Jurkat, Clone E6-1 (cell line): ENCODE data around the gene VWA3A.
A peak's percentile ranks its signal among the peaks of the same experiment; 100 is the strongest.
"Not testable (repeated sequence)": the region's sequence is repeated elsewhere in the genome, so short reads cannot be mapped to it uniquely, and the experiment has no call there.

Experiments used
- DNase-seq: peaks from one replicate; pipeline ENCODE4 v3.0.0-alpha.2; 2011; ENCODE audit warnings: low read depth, low spot score
- H3K4me3 ChIP-seq: 2 replicates; pipeline ENCODE4 v1.5.1; 2011; ENCODE audit warnings: mild to moderate bottlenecking, low read length, control low read depth, moderate library complexity

Gene VWA3A

DNA sequence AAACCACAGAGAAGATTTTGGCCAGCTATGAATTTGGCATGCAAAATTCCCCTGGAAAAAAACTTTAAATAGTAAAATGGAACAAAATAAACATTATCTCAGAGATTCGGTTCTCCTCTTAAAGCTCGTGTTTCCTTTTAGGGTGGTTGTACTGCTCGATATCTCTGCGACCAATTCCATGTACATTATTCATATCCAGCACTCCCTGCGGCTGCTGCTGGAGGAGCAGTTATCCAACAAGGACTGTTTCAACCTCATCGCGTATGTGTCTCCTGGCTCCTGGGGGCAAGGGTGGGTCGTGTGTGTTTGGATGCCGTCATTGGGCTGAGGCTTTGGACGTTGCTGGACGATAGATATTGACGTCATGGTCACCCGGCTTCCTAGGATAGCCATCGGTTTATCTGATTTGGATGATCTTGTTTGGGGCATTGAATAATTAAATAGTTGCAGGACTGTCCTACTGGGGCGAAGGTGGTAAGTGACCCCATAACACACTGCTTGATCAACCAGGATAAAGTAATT, 33.8 kb downstream of the VWA3A start:
- no peak overlapping the region for H3K4me3 ChIP-seq

DNA sequence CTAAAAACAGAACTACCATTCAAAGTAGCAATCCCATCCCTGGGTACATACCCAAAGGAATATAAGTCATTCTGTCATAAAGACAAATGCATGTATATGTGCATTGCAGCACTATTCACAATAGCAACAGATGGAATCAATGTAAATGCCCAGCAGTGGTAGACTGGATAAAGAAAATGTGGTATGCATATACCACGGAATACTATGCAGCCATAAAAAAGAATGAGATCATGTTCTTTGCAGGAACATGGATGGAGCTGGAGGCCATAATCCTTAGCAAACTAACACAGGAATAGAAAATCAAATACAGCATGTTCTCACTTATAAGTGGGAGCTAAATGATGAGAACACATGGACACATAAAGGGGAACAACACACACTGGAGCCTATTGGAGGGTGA, 36.2 kb downstream of the VWA3A start:
- not testable (repeated sequence) for DNase-seq

More for the DNA sequence above, 33.8 kb downstream of the VWA3A start:
- DNase-seq: no peak

DNA sequence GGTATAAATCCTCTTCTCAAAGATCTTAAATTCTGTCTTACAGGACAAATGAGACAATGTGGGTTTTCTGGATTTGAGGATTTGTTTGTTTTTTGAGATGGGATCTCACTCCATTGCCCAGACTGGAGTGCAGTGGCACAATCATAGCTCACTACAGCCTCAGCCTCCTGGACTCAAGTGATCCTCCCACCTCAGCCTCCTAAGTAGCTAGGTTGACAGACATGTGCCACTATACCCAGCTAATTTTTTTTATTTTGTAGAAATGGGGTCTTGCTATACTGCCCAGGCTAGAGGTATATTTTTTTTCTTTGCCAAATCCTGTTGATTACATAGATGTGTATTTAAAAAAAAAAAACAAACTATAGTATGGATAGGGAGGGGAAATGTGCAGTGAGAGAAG, 38.2 kb downstream of the VWA3A start:
- DNase-seq: no peak

More for the DNA sequence above, 36.2 kb downstream of the VWA3A start:
- H3K4me3 ChIP-seq: not testable (repeated sequence)

DNA sequence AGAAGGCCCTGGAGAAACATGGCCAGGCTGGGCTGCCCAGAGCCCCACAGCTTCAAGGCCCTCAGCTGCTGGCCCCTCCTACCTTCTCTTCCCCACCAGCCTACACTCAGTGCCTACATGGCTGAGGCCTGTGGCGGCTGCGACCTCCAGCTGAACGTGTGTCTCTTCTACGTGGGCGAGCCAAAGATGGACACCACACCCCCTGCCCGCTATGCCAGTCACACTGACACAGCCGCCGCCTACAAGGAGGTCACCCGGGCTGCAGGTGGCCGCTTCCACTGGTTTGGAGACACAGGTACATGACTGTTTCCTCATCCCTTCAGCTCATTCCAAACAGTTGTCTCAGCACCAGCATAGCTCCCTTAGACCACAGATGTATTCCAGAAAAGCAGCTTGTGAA, 40.5 kb downstream of the VWA3A start:
- H3K4me3 ChIP-seq: no peak overlapping the region
- DNase-seq: no peak

More for the DNA sequence above, 38.2 kb downstream of the VWA3A start:
- H3K4me3 ChIP-seq: no peak overlapping the region

DNA sequence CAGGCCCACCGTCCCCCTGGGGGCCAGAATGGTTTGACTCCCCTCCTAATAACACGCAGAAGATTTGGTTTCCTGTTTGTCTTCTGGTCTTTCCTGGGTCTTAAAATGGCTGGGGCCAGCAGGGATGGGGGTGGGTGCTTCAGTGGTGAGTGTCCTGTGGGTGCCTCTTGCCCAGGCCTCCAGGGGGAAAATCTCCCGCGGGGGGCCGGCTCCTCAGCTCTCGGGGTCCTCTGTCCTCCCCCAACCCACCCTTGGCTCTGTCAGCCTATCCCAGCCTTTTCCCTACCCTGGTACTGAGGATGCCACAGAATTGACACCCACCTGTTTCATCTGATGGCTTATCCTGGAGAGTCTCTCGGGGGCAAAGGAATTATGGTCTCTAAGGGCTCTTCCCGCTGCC, 46.1 kb downstream of the VWA3A start:
- no peak overlapping the region for H3K4me3 ChIP-seq
- no peak for DNase-seq

DNA sequence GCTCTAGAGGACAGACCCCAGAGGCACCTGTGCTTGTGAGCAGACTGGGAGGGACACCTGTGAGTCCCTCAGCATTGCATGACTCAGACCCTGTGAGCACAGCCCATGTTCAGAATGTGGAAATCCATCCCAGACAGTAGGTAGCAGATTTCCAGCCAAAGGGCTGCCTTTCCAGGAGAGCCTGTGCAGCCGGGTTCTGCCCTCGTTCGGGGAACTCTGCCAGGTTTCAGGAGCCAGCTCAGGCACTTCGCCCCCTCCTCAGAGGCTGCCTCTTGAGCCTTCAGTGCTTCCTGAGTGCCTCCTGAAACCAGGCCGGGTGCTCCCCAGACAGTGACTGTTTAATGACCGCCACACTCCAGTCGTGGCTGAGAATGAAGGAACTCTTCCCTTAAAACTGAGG, 46.7 kb downstream of the VWA3A start:
- H3K4me3 ChIP-seq: no peak overlapping the region
- DNase-seq: no peak

DNA sequence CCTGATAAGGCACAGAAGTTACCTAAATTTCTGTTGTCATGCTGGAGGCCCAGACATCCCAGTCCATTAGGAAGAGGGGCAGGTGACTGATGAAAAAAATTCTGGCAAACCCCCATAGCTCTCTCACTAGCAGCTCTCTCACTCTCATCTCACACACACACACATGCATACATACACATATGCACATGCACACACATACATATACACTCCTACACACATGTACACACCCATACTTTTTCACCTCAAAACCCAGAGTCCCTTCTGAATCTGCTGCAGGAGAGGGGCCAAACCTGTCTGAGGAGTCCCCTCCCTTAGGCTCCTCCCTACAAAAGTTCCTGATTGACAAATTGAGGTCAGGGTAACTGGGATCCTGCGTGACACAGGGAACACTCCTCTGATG, 47.4 kb downstream of the VWA3A start:
- no peak overlapping the region for H3K4me3 ChIP-seq
- DNase-seq: no peak

DNA sequence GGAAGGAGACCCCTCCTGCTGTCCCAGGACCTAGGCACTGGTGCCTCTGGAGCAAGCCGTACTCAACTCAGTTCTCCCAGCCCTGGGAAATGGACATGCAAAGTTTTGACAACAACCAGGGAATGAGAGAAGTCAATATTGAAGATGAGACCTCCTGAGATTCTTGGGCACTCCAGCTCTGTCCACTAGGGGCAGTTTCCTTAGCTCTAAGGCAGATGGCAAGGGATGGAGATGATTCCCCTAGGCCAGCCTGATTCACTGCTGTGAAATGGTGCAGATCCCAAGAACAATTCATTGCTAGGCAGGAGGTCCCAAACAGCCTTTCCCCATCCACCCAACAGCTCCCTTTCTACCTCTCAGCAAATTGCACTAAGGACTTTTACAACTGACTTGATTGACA, 49.4 kb downstream of the VWA3A start:
- DNase-seq: peak; percentile 15
- no peak overlapping the region for H3K4me3 ChIP-seq

DNA sequence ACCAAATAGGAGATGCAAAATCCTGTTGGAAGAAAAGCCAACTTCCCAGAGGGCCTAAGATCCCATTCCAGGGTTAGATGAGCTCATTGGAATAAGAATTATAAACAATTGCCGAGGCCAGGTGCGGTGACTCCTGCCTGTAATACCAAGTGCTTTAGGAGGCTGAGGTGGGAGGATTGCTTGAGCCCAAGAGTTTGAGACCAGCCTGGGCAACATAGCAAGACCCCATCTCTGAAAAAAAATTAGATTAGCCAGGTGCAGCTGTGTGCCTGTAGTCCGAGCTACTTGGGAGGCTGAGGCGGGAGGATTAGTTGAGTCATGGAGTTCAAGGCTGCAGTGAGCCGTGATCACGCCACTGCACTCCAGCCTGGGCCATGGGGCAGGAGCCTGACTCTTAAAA, 52.2 kb downstream of the VWA3A start:
- no peak for DNase-seq
- H3K4me3 ChIP-seq: no peak overlapping the region

DNA sequence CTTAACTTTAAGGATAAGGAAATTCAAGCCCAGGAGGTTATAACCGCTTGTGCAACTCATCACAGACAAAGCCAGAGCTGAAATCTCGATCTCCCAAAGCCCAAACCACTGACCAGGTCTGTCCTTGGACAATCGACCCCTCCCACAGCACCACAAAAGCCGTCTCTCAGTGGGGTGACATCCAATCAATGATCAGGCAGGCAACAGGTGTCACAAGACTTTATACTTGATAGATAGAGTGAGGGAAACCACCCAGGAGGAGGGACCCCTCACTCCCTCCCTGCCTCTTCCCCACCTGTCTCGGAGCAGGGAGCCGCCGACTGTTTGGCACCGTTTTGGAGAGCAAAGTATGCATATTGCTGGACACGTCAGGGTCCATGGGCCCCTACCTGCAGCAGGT, 55.5 kb downstream of the VWA3A start:
- no peak for DNase-seq
- H3K4me3 ChIP-seq: no peak overlapping the region

DNA sequence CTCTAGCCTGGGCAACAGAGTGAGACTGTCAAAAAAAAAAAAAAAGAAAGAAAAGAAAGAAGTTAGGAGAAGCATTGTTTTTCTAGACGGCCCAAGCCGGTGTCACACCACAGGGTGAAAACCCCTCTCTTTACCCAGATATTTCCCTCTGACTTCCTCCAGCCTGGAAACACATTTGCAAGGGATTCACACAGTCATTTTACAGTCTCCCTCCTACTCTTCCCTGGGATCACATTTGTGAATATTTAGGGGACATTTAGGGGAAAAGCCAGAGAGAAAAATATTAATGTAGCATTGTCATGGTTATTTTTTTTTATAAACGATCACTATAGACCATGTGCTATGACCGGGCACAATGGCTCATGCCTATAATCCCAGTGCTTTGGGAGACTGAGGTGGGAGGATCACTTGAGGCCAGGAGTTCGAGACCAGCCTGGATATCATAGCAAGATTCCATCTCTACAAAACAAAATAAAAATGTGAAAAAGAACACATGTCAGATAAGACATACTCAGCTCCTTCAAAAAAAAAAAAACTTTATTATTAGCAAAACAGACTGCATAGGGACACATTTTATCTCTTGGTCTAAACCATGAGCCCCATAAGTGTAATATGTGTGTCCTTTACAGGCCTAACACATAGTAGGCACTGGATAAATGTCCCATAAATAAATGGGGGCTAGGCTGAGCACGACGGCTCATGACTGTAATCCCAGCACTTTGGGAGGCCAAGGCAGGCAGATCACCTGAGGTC, 59.1 kb downstream of the VWA3A start:
- no peak overlapping the region for H3K4me3 ChIP-seq
- DNase-seq: no peak

DNA sequence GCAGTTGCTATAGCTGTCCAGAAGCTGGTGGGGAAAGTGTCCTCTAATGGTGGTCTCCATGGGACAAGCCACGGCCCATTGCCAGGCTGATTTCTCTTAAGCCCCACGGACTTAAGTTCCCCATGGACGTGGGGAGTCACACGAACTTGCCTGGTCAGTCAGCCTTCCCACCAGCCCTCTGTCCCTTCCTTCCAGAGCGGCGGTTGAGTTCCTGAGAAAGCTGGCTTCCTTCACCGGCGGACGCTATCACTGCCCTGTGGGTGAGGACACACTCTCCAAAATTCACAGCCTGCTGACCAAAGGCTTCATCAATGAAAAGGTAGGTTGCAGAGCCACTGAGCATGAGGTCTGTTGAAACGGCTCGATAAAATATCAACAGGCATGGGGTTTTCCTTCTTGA, 60.0 kb downstream of the VWA3A start:
- no peak overlapping the region for H3K4me3 ChIP-seq

DNA sequence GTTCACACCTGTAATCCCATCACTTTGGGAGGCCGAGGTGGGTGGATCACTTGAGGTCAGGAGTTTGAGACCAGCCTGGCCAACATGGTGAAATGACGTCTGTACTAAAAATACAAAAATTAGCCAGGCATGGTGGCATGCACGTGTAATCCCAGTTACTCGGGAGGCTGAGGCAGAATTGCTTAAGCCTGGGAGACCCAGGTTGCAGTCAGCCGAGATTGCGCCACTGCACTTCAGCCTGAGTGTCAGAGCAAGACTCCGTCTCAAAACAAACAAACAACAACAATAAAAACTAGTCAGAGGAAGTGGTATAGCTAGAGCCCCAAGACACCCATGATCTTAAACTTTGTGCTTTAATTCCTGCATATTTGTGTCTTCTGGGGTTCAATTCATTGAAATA, 60.7 kb downstream of the VWA3A start:
- not testable (repeated sequence) for DNase-seq, H3K4me3 ChIP-seq

More for the DNA sequence above, 60.0 kb downstream of the VWA3A start:
- no peak for DNase-seq

DNA sequence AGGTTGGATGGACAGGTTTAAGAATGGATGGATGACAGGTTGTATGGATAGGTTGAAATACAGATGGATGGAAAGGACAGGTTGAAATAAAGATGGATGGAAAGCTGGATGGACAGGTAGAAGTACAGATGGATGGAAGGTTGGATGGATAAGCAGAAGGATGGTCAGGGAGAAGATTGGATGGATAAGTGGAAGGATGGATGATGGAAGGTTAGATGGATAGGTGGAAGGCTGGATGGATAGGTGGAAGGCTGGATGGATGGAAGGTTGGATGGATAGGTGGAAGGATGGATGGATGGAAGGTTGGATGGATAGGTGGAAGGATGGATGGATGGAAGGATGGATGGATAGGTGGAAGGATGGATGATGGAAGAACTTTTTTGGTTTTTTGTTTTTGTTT, 69.1 kb downstream of the VWA3A start:
- DNase-seq: no peak
- H3K4me3 ChIP-seq: no peak overlapping the region

DNA sequence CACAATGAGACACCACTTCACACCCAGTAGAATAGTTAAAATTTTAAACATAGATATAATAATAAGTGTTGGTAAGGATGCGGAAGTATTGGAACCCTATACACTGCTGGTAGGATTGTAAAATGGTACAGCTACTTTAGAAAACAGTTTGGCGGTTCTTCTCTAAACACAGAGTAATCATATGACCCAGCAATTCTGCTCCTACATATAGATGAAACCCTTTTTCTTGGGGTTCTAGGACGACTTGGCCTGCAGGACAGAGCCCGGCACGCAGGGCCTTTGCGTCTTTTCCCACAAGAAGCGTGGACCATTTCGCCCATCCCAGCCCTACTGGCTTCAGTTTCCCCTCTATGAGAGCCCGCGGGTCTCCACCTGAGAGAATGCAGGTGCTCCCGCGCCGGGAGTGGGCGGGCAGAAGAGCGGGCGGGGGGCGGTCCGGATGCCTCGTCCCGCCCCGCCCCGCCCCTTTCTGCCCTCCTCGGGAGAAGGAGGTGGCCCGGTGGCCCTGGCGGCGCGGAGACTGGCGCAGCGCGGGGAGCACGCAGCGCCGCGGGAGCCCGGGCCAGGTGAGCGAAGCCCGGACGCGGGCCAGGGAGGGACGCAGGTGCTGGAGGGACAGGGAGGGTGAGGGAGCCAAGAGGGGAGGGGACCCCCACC, 69.8 kb downstream of the VWA3A start, which contains the start of gene SDR42E2:
SDR42E2 (plus strand) TSS at position 508 of the 657 bp plus-strand sequence. CDS start 3,077 bp downstream, outside the sequence.
- no peak for DNase-seq
- H3K4me3 ChIP-seq: no peak within 1 kb of the TSS

DNA sequence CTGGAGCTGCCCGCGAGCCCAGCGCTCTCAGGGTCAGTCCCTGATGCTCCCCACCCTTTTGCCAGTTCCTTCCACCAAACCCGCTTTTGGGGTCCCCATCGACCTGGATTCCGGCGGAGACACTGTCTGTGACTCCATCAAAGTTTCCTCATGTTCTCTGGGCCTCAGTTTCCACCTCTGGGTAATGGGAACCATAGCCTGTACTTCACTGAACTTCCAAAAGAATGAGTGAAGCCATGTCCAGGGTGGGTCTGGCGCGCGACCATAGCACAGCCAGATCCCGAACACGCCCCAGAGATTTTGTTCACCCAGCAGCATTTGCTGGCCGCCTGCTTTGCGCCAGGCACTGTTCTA, 70.3 kb downstream of the VWA3A start:
- no peak overlapping the region for H3K4me3 ChIP-seq
- DNase-seq: no peak

DNA sequence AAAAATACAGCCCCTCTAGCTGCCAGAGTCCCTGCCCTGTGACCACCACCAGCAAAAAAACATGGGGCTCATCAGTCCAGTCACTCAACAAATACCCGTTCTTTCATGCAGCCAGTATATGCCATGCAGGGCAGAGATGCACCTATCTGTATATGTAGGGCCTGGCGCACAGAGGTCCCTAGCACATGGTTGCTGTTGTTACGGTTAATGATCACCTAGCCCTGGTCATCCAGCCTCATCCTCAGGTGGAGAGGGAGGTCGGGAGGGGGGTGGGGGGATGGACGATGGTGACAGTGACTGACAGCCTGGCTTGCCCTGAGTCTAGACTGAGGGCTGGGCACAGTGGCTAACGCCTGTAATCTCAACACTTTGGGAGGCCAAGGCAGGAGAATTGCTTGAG, 71.5 kb downstream of the VWA3A start:
- H3K4me3 ChIP-seq: no peak overlapping the region
- no peak for DNase-seq

DNA sequence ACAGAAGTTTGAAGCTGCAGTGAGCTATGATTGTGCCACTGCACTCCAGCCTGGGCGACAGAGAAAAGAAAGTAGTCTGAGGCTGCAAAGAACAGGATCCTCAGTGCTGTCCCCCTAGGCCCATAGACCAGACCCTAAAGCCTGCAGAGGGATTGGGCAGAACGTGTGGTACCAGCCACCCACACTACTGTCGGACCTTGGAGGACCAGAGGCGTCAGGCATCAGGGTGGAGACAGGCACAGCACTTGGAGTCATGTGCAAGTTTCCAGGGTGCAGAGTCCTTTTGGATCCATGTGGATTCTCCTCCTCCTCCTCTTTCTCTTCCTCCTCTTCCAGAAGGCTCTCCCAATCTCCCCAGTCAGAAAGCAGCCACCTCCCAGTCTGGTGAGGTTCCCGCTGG, 72.1 kb downstream of the VWA3A start:
- H3K4me3 ChIP-seq: no peak overlapping the region
- no peak for DNase-seq

DNA sequence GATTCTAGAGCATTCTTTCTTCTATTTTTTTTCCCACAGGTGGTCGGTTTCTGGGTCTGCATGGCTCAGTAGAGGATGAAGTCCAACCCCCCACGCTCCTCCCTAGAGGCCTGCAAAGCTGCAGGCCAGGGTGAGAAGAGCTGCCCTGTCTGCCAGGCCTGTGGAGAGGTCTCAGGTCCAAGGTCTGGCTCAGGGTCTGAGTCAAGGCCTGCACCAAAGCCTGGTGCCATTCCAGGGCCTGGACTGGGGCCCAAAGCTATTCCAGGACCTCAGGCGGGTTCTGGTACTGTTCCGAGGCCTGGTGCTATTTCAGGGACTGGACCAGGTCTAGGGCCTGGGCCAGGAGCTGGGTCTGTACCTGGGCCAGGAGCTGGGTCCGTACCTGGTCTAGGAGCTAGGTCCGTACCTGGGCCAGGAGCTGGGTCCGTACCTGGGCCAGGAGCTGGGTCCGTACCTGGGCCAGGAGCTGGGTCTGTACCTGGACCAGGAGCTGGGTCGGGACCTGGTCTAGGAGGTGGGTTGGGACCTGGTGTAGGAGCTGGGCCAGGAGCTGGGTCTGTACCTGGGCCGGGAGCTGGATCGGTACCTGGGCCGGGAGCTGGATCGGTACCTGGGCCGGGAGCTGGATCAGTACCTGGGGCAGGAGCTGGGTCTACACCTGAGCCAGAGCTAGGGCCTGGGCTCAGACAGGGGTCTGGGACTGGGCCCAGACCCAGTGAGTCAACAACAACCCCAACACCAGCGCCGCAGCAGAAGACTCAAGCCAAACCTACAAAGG, 73.4 kb downstream of the VWA3A start:
- DNase-seq: no peak
- no peak overlapping the region for H3K4me3 ChIP-seq

DNA sequence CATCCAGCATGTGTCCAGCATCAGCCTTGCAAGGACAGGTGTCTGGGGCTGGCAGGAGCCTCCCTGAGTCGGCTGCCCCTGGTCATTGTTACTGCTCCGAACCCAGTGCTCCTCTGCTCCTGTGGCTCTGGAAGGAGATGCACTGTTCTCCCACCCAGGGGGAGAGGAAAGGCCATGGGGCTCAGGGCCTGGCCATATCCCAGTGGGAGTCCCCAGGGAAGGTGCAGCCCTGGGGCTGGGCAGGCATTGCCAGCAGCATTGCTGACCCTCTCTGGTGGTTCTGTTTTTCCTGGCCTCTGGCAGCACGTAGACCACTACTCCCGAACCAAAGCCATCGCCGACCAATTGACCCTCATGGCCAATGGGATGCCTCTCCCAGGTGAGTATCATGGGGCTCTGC, 79.6 kb downstream of the VWA3A start:
- DNase-seq: no peak
- H3K4me3 ChIP-seq: no peak overlapping the region
